Adrenal gland (tissue), 5 donors: ENCODE data around the gene MADD.

ENCODE experiments used
- CTCF ChIP-seq, 6 experiments: fragments of 450-650 bp in 4 of 6; fragments of 200-600 bp in 2 of 6; sonication (generic) in 1 of 6; IDR thresholded peaks; 1 replicate in 5 of 6; 2 replicates in 1 of 6; pipeline versions ENCODE4 v1.5.1 to v1.8.0; 2016 to 2021; ENCODE audit warnings: antibody characterized with exemption in 6 of 6, mild to moderate bottlenecking in 2 of 6, moderate library complexity in 1 of 6
- POLR2A ChIP-seq, 2 donors: fragments of 450-650 bp; IDR thresholded peaks; one replicate each; pipeline ENCODE4 v1.6.1; 2017; ENCODE audit warnings: antibody characterized with exemption in 2 of 2, mild to moderate bottlenecking in 2 of 2, moderate library complexity in 1 of 2
- donor health status: DM: no; HTN: no; CAD: no.

DNA sequence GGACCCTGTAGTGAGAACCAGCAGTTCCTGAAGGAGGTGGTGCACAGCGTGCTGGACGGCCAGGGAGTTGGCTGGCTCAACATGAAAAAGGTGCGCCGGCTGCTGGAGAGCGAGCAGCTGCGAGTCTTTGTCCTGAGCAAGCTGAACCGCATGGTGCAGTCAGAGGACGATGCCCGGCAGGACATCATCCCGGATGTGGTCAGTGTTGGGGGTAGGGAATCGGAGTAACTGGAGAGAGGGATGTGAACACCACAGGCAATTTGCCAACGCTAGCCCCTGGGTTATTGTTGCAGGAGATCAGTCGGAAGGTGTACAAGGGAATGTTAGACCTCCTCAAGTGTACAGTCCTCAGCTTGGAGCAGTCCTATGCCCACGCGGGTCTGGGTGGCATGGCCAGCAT lies 19.9 kb downstream of the MADD start:
- TF ChIP-seq CTCF (IDR thresholded peaks at IDR 0.05), result no peak
- no peak for TF ChIP-seq POLR2A (IDR thresholded peaks at IDR 0.05)
